Left kidney (tissue), 8 donors: ENCODE measurements around the gene ATF7. TPM values are rescaled to one million over a fixed set of nuclear protein-coding genes. Genes with fewer than 3 reads are reported as not detected.
"Not testable (repeated sequence)": the region's sequence is repeated elsewhere in the genome, so short reads cannot be mapped to it uniquely, and the experiment has no call there.

Source experiments
- DNase-seq: peaks from one replicate; pipeline ENCODE4 v3.0.0-alpha.2; 2013
- long read RNA-seq, 8 donors: transcript quantifications; one replicate each; lab custom pipeline, GENCODE V29; 2026
- polyA plus RNA-seq: library from polyadenylated mRNA; unstranded; fragments of 120-200 nt; gene quantifications from one replicate; pipeline ENCODE4 v1.2.1, GENCODE V29; 2013; ENCODE audit not compliant: insufficient read length

Gene ATF7
- 52.4 TPM for polyA plus RNA-seq
- long read RNA-seq, donor 1, full-length matches to known transcripts = 3 of 11 reads
- long read RNA-seq, donor 1, partial matches to known transcripts = 8 of 11 reads
- long read RNA-seq, donor 1, other reads (novel, unspliced or antisense) = 0 of 11 reads
- long read RNA-seq, donor 2, full-length matches to known transcripts = 4 of 4 reads
- long read RNA-seq, donor 2, partial matches to known transcripts = 0 of 4 reads
- long read RNA-seq, donor 2, other reads (novel, unspliced or antisense) = 0 of 4 reads
- long read RNA-seq, donor 3, full-length matches to known transcripts = 4 of 4 reads
- long read RNA-seq, donor 3, partial matches to known transcripts = 0 of 4 reads
- long read RNA-seq, donor 3, other reads (novel, unspliced or antisense) = 0 of 4 reads
- long read RNA-seq, donor 4, partial matches to known transcripts = 0 of 1 reads
- long read RNA-seq, donor 4, other reads (novel, unspliced or antisense) = 0 of 1 reads
- long read RNA-seq, donor 5, full-length matches to known transcripts = 9 of 9 reads
- long read RNA-seq, donor 5, partial matches to known transcripts = 0 of 9 reads
- long read RNA-seq, donor 5, other reads (novel, unspliced or antisense) = 0 of 9 reads
- long read RNA-seq, donor 6, full-length matches to known transcripts = 5 of 11 reads
- long read RNA-seq, donor 6, partial matches to known transcripts = 6 of 11 reads
- long read RNA-seq, donor 6, other reads (novel, unspliced or antisense) = 0 of 11 reads
- long read RNA-seq, donor 7, full-length matches to known transcripts = 9 of 21 reads
- long read RNA-seq, donor 7, partial matches to known transcripts = 12 of 21 reads
- long read RNA-seq, donor 7, other reads (novel, unspliced or antisense) = 0 of 21 reads
- long read RNA-seq, donor 8, full-length matches to known transcripts = 2 of 2 reads
- long read RNA-seq, donor 8, partial matches to known transcripts = 0 of 2 reads
- long read RNA-seq, donor 8, other reads (novel, unspliced or antisense) = 0 of 2 reads

DNA sequence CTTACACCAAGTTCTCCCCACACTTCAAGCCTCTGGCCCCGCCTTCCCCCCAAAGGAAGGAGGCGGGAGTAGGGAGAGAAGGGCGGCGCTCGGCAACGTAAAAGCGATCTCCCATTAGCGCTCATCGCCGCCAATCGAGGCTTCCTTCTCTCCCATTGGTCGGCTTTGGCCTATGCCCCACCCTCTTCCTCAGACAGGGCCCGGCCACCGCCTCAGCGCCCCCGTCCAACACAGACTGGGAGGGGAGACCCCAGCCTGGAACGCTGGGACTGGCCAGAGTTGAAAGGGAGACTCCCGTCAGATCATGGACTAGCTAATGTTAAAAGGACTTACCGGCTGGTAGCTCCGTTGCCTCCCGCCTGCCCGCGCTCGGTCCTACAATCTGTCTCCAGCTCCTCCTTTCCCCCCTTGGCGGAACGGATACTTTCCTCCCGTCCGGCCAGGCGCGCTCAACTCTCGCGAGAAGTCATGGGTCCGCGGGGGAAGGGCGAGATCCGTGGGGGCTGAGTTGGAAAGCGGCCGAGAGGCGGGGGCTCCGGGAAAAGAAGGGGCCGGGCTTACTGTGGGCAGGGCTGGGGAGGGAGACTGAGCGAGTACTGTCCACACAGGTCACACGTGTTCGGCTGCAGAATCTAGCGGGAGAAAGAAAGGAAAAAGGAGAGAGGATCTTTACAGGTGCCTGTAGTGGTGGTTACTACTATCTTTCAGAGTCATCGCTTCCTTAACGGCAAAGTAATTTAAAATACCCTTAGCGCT lies at the start of gene ATF7:
Gene ATF7, minus strand, starts transcription at position 437 of the 756 bp plus-strand sequence. CDS start 25,382 bp downstream, outside the sequence.
- peak; percentile 98 for DNase-seq

DNA sequence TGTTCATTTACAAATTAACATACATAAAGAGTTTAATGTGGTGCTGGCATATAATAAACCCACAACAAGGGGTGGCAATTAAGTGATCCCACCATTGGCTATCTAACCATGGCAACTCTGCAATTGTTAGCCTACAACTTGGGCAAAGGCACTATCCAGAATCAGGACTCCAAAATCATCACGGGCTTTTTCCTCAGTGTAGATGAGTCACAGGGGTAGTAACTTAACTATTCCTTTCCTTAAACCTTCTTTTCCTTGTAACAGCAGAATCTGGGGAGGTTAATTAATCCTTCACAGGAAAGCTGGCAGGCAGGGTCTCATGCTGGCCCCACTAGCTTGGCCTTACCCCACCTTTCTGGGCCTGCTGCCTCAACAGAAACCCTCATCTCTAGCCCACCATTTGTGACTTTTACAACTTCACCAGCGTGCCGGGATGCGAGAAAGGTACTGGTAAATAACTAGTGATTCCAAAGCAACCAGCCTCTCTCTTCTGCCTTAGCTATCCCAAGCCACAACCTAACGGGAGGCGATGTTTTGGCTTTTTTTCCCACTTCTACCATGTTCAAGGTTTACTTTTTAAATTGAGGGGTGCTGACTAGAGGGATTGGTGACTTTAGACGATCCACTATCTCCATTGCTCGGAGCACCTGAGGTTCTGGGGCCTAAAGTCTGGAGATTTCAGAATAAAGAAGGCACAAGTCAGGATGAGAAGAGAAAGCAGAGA lies 49.0 kb upstream of the ATF7 start:
- no peak for DNase-seq

DNA sequence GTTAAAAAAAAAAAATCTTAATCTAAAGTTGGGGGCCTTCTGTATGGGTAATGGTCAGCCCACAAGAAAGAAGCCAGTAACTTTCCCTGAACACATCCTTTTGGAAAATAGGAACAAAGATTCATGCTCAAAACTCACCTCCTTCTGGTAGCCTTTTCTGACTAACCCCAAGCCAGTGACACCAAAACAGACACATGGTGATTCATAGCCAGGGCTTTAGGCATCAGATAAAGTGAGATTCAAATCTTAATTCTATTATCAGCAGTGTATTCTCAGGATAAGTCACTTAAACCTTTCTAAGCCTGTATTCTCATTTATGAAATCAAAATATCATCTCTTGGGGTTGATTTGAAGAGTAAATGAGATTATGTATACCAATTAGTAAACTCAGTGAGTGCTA lies 44.8 kb upstream of the ATF7 start:
- no peak for DNase-seq

DNA sequence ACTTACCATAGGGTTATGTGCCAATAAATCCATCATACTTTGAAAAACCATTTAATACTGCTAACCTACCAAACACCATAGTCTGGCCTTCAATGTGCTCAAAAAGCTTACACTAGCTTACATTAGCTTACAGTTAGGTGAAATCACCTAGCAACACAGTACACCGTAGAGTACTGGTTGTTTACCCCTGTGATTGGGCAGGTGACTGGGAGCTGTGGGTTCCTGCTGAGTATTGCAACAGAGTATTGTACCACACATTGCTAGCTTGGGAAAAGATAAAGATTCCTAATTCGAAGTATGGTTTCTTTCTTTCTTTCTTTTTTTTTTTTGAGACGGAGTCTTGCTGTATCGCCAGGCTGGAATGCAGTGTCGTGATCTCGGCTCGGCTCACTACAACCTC lies 44.1 kb upstream of the ATF7 start:
- DNase-seq = no peak

DNA sequence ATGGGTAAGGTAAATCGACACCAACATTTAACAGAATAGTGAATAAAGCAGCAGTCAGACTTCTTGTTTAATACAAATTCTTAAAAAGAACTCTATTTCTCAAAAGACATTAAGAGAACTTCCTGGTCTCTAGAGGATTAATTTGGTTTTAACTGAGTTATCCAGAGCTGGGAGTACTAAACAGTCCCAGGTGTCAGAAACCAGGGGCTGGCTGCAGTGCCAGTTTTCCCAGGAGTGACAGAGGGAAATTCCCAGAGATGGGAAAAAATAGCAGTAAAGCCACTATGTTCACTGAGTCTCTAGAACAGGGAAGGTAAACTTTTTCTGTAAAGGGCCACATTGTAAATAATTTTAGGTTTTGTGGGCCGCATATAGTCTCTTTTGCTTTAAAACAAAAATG lies 40.9 kb upstream of the ATF7 start:
- no peak for DNase-seq

DNA sequence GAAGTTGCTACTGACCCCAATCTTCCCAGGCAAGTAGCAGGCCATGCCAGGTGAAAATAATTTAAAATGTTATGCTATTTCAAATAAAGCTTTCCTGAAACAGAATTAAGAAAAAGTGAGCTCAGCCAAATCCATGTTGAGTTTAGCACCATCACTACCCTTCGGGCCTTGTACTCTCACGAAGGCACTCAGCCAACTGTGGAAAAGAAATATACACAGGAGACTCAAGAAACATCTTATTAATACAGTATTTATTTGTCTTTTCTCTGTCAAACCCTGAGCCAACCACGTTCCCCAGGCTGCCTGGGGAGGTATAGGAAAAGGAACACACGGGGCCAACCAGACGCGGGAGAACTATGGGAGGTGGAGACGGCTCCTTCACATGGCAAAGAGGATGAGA lies 38.8 kb upstream of the ATF7 start:
- no peak for DNase-seq

DNA sequence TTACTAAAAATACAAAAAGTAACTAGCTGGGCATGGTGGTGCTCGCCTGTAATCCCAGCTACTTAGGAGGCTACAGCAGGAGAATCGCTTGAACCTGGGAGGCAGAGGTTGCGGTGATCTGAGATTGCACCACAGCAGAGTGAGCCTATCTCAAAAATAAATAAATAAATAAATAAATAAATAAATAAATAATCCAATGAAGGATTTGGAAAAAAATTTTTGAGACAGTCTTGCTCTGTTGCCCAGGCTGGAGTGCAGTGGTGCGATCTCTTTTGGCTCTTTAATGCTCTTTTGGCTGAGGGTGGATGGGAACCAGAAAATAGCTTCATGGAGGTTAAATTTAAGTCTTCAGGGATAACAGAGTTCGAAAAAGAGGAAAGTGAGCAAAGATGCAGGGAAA lies 38.0 kb upstream of the ATF7 start:
- no peak for DNase-seq

DNA sequence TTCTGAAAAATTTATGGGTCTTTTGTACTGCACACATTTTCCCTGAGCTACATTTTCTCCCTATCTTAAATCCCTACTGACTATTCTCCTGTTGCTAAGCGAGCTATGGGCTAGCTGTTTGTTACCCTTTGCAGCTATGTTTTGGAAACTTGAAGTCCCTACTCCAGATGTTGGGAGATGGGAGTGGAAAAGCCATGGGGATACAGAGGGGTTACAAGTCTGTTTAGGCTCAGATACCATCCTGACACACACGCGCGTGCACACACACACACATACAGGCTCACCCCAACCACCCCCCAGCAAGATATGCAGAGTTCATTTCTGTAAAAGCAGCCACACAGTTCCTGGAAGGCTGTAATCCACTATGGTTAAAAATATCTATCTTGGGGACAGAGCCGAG lies 33.9 kb upstream of the ATF7 start:
- no peak for DNase-seq

DNA sequence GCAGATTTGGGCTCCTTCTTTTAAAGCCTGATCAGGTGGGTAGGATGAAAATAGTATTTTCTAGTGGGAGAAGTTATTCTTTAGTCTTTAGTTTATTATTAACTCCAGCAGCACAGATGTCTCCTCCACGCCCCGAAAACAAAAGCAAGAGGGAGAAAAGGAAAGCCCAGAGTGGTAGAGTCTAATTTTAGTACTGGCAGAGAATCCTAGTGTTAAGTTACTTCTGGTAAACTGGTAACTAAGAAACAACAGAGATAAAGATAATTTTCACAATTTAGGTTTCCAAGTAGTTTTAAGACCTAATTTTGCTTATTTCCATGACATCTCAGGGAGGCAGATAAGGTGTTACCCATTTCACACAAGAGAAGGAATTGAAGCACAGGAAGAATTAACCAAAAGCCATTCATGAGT lies 33.4 kb upstream of the ATF7 start:
- no peak for DNase-seq

DNA sequence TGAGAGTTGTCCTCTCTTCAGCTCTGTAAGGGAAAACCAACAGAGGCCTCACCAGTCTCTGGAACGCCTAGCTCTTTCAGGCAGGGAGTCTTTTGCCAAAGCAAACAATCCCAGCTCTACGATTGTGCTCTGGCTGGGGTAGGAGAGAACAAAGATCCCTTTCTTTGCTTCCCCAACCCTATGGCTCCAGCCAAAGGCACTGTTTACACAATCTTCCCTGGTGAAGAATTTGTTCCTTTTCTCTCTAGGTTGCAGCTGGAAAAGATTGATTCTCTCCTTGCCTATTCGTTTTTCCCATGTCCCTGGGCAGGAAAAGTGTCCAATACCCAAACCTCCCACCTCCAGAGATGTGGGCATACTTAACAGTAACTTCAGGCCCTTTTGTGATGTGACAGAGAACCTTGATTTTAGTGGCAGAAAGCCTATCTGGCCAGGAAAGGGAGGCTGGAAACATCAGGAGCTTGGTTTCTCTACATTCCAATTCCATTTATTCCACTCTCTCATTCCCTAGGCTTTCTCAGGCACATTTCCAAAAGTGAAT lies 32.9 kb upstream of the ATF7 start:
- DNase-seq = peak; percentile 32

DNA sequence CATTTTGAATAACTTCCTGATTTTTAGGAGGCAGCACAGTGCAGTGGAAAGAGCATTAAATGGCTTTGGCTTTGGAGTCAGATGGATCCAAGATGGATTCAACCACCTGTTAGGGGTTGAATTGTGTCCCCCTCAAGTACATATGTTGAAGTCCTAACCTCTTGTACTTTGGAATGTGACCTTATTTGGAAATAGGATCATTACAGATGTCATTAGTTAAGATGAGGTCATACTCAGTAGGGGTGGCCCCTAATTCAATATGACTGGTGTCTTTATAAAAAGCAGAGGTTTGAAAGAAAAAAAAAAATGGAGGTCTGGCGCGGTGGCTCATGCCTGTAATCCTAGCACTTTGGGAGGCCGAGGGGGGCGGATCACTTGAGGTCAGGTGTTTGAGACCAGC lies 30.9 kb upstream of the ATF7 start:
- no peak for DNase-seq

DNA sequence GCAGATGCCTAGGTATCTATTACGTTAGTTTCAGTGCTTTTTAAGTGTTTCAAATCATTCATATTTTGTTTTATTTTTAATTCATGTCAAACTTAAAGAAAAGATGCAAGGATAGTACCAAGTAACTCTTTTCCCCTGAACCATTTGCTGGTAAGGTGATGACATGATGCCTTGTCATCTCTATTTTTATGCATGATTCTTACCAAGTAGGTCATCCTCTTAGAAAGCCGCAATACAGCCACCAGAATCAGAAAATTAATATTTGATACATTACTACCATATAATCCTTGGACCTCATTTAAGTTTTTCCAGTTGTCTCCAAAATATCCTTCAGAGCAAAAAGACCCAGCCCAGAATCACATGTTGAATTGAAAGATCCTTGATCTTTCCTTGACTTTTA lies 27.4 kb upstream of the ATF7 start:
- no peak for DNase-seq

DNA sequence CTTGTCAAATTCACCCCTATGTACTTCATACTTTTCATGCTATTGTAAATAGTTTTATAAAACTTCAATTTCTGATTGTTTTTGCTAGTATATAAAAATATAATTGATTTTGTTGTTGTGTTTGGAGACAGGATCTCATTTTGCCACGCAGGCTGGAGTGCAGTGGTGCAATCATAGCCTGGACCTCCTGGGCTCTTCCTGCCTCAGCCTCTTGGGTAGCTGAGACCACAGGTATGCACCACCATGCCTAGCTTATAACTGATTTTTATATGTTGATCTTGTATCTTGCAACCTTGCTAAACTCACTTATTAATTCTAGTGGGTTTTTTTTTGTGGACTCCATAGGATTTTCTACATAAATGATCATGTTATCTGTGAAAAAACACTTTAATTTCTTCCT lies 26.2 kb upstream of the ATF7 start:
- no peak for DNase-seq

DNA sequence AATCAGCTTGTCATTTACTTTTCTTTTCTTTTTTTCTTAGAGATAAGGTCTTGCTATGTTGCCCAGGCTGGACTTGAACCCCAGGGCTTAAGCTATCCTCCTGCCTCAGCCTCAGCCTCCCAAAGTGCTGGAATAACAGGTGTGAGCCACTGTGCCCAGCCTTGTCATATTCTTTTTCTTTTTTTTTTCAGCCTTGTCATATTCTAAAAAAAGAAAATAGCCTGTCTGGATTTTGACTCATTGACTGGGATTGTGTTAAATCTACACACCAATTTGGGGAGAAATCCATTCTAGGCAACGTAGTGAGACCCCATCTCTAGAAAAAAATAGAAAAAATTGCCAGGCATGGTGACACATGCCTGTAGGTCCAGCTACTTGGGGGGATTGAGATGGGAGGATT lies 25.6 kb upstream of the ATF7 start:
- no peak for DNase-seq

DNA sequence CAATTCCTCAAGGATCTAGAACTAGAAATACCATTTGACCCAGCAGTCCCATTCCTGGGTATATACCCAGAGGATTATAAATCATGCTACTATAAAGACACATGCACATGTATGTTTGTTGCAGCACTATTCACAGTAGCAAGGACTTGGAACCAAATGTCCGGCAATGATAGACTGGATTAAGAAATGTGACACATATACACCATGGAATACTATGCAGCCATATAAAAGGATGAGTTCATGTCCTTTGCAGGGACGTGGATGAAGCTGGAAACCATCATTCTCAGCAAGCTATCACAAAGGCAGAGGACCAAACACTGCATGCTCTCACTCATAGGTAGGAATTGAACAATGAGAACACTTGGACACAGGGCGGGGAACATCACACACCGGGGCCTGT lies 20.1 kb upstream of the ATF7 start:
- not testable (repeated sequence) for DNase-seq

DNA sequence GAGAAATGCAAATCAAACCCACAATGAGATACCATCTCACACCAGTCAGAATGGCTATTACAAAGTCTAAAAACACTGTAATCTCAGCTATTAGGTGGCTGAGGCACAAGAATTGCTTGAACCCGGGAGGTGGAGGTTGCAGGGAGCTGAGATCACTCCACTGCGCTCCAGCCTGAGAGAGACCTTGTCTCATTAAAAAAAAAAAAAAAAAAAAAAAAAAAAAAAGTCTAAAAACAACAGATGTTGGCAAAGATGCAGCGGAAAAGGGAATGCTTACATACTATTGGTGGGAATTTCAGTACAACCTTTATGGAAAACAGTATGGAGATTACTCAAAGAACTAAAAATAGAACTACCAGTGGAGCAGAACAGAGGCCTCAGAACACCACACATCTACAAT lies 19.0 kb upstream of the ATF7 start:
- no peak for DNase-seq

DNA sequence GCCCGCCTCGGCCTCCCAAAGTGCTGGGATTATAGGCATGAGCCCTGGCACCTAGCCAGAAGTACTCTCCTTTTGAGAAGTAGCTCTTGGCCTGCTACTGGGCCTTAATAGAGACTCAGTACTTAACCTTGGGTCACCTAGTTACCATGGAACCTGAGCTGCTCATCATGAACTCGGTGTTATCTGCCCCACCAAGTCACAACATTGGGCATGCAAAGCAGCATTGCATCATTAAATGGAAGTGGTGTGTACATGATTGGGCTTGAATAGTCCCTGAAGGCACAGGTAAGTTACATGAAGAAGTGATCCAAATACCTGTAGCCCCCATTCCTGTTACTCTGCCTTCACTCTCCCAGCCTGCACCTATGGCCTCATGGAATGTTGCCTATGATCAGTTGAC lies 18.0 kb upstream of the ATF7 start:
- no peak for DNase-seq

DNA sequence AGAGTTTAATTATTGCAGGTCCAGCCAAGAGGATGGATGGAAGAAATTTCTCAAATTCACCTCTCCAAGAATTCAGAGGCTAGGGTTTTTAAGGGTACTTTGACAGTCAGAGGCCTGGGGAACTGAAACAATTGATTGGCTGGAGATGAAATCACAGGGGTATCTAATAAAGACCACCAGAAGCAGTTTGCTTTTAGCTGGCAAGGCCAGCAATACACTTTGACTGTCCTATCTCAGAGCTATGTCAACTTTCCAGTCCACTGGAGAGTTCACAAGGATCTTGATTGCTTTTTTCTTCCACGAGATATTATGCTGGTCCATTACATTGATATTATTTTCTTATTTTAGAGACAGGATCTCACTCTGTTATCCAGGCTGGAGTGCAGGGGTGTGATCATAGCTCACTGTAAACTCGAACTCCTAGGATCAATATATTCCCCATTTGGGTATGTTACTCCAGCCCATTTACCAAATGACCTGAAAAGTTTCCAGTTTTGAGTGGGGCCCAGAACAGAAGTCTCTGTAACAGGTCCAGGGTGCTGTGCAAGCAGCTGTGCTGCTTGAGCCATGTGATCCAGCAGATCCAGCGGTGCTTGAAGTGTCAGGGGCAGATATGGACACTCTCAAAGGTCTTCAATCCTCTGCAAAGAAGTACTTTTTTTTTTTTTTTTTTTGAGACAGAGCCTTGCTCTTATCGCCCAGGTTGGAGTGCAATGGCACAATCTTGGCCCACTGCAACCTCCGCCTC lies 17.2 kb upstream of the ATF7 start:
- no peak for DNase-seq

DNA sequence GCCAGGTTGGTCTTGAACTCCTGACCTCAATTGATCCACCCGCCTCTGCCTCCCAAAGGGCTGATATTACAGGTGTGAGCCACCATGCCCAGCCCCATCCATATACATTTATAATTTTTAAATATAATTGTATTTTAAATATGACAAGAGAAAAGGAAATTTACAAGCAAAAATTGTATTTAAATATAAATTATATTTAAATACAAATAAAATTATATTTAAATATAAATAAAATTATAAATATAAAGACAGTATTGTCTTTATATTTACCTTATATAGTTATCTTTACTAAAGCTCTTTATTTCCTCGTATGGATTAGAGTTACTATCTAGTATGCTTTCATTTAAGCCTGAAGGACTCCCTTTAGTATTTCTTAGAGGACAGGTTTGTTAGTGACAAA lies 11.9 kb upstream of the ATF7 start:
- no peak for DNase-seq

DNA sequence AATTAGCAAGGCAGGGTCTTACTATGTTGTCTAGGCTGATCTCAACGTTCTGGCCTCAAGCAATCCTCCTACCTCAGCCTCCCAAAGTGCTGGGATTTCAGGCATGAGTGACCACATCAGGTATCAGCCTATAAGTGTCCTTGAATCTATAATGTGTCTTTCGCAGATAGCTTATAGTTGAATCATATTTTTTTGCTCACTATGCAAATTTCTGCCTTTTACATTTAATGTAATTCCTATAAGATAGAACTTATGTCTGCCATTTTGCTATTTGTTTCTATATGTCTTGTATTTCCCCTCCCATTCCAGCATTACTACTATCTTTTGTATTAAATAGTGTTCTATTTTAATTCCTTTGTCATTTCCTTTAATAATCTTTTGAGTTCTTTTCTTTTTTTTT lies 10.5 kb upstream of the ATF7 start:
- DNase-seq = no peak

DNA sequence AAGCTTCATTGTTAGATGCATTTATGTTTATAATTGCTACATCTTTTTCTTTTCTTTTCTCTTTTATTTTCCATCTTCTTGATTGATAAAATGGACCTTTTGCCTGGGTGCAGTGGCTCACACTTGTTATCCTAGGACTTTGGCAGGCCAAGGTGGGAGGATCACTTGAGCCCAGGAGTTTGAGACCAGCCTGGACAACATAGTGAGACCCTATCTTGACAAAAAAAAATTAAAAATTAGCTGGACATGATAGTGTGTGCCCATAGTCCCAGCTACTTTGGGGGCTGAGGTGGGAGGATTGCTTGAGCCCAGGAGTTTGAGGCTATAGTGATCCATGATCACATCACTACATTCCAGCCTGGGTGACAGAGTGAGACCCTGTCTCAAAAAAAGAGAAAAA lies 9.5 kb upstream of the ATF7 start:
- DNase-seq = not testable (repeated sequence)
